Brain pericyte (primary cell): ENCODE data around the gene C11orf97.
A peak's percentile ranks its signal among the peaks of the same experiment; 100 is the strongest.
"Not testable (repeated sequence)": the region's sequence is repeated elsewhere in the genome, so short reads cannot be mapped to it uniquely, and the experiment has no call there.

ENCODE experiments used
- DNase-seq: peaks from one replicate; pipeline ENCODE4 v3.0.0-alpha.2; 2012; ENCODE audit warnings: low read depth, low spot score

Gene C11orf97

GRCh38 chr11:94557421-94557820 is 45.2 kb downstream of the C11orf97 start:
- DNase-seq: no peak

DNA sequence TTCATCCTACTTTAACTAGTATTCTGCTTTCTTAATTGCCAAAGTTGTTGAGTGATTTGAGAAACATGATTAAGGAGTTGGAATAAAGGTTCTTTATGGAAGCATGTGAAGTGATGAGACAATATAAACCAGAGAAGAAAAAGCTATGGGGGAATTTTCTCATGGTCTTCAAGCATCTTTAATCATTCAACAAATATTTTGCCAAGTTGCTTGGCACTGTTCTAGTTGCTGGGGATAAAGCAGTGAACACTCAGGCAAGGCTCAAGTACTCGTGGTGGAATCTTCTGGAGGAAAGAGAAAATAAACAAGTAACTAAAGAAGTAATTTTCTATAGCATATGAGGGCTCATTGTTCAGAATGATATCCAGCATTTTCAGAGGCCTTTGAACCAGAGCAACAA is 45.7 kb downstream of the C11orf97 start:
- DNase-seq: no peak

DNA sequence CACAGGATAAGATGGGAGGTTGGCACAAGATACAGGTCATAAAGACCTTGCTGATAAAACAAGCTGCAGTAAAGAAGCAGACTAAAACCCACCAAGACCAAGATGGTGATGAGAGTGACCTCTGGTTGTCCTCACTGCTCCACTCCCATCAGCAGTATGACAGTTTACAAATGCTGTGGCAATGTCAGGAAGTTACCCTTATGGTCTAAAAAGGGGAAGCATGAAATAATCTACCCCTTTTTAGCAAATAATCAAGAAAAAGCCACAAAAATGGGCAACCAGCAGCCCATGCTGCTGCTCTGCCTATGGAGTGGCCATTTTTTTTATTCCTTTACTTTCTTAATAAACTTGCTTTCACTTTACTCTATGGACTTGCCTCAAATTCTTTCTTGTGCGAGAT is 46.2 kb downstream of the C11orf97 start:
- DNase-seq: no peak

DNA sequence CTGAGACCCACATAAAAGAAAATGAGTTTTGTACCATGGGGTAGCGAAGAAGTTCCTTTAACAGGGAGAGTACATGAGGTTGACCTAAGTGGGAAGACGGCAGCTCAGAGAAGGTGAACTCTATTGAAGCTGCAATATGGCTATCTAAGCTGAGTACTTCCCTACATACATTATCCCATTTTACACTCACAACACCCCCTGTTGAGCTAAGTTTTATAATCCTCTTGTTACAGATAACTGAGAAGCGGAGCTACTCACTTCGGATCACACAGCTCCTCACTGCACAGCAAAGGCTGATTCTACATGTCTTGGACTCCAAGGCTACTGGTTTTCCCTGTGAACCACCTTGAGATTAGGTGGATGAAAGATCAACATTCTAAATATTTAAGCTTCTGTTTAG is 46.7 kb downstream of the C11orf97 start:
- no peak for DNase-seq

- DNase-seq: no peak
These were observed 47.1 kb downstream of the C11orf97 start for GRCh38 chr11:94559361-94559760.

DNA sequence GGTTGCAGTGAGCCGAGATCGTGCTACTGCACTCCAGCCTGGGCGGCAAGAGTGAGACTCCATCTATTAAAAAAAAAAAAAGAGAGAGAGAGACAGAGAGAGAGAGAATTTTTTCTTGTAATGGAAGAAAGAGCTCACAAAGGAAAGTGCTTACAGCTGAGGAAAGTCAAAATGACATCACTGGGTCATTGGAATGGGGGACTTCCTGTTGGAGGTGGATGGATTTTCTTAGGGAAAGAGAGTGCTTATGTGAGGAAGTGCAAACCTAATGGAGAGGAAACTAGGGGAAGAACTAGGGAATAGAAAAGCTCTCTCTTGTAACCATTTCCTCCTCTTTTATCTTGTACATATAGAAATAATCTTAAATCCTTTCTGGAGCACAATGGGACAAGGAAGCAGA is 48.6 kb downstream of the C11orf97 start:
- DNase-seq: no peak

GRCh38 chr11:94563176-94563847 is 51.1 kb downstream of the C11orf97 start:
- no peak for DNase-seq

- DNase-seq: no peak
These were observed 51.7 kb downstream of the C11orf97 start for GRCh38 chr11:94563848-94564467.

- DNase-seq: no peak
These were observed 55.0 kb downstream of the C11orf97 start, which contains the start of gene PIWIL4 for GRCh38 chr11:94567181-94567670. PIWIL4 (plus strand) TSS chr11:94567368; CDS start chr11:94567519, 151 bp downstream.

DNA sequence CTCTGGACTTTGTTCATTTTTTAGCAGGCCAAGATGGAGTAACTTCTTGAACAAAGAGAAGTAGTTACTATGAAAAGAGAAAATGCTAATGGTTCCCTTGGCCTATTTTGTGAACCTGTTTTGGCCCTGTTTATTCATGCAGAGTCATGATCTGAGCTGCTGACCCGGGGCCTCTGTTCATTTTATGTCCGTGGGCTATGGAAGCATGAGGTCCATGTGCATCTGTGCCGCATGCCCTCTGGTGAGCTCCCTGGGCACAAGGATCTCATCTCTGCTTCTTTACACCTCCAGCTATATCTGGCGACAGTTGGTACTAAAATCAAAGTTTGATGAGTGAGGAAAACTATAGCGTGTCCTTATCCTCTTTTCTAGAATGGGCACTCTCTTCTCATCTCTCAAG is 55.9 kb downstream of the C11orf97 start:
- DNase-seq: no peak

GRCh38 chr11:94568717-94569116 is 56.5 kb downstream of the C11orf97 start:
- DNase-seq: no peak

DNA sequence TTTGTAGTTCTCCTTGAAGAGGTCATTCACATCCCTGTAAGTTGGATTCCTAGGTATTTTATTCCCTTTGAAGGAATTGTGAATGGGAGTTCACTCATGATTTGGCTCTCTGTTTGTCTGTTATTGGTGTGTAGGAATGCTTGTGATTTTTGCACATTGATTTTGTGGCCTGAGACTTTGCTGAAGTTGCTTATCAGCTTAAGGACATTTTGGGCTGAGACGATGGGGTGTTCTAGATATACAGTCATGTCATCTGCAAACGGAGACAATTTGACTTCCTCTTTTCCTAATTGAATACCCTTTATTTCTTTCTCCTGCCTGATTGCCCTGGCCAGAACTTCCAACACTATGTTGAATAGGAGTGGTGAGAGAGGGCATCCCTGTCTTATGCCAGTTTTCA is 60.7 kb downstream of the C11orf97 start:
- not testable (repeated sequence) for DNase-seq

DNA sequence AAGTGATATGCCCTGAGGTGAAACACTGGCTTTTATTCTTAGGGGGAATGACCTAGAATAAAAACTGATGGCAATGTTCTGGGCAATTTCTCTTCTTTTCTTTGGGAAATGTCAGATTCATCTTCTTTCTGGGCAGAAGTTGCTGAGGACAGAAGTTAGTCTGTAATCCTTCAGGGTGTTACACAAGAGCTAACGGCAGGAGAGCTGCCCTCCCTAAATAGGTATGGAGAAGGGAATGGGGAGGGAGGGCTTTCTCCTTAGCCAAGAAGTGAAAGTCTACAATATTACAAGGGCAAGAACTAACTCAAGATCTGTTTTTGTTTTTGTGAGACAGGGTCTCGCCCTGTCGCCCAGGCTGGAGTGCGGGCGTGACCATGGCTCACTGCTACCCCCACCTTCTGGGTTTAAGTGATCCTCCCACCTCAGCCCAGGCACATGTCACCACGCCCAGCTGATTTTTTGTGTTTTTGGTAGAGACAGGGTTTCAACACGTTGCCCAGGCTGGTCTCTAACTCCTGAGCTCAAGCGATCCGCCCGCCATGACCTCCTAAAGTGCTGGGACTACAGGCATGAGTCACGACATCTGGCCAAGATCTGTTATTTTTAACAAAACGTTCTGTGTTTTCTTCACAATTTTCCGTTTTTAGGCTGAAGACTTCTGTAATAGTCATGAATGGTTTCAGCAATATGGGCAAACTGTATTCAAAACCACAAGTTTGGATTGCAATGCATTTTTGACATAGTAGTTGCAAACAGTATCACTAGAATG is 62.1 kb downstream of the C11orf97 start:
- peak; percentile 6 for DNase-seq

GRCh38 chr11:94576306-94576705 is 64.0 kb downstream of the C11orf97 start:
- DNase-seq: no peak

GRCh38 chr11:94577841-94578240 is 65.6 kb downstream of the C11orf97 start:
- DNase-seq: no peak
